ENCODE results near the gene MOG.

- peak; percentile 30 for TF ChIP-seq CTCF (IDR thresholded peaks at IDR 0.05; ENCODE audit: low read depth, low read length, missing input control)
- TF ChIP-seq HNF4G (IDR thresholded peaks at IDR 0.05), result no peak
- no peak for TF ChIP-seq MAX (IDR thresholded peaks at IDR 0.05)
- TF ChIP-seq YY1 (IDR thresholded peaks at IDR 0.05), result no peak
- no peak for TF ChIP-seq RXRA (IDR thresholded peaks at IDR 0.05)
- TF ChIP-seq REST (IDR thresholded peaks at IDR 0.05), result no peak
Measured at GRCh38 chr6:29696147-29697125, 39.5 kb downstream of the MOG start.

Measured in liver (tissue), 3 donors.